Mucosa of descending colon (tissue), 3 donors: ENCODE results near the gene MRPL52. TPM values are rescaled to one million over a fixed set of nuclear protein-coding genes. Genes with fewer than 3 reads are reported as not detected.

Experiments used
- ATAC-seq: fragments of 200-7000 bp; cut with Tn5 transposase; one replicate; pipeline ENCODE4 v1.9.1; 2020; ENCODE audit warnings: mild to moderate bottlenecking, moderate library complexity
- DNase-seq, 3 donors: peaks; one replicate each; pipeline ENCODE4 v3.0.0-alpha.2; 2020
- H3K36me3 ChIP-seq: fragments of 200-600 bp; one replicate; pipeline ENCODE4 v1.8.0; 2021; ENCODE audit warnings: low read depth, mild to moderate bottlenecking
- H3K4me1 ChIP-seq: fragments of 200-600 bp; one replicate; pipeline ENCODE4 v1.8.0; 2021; ENCODE audit warnings: low read depth, mild to moderate bottlenecking
- H3K4me3 ChIP-seq: fragments of 200-600 bp; one replicate; pipeline ENCODE4 v1.8.0; 2021; ENCODE audit warnings: mild to moderate bottlenecking
- H3K9me3 ChIP-seq: fragments of 200-600 bp; one replicate; pipeline ENCODE4 v1.8.0; 2021; ENCODE audit warnings: mild to moderate bottlenecking
- CTCF ChIP-seq: fragments of 200-600 bp; IDR thresholded peaks from one replicate; pipeline ENCODE4 v1.8.0; 2022; ENCODE audit warnings: antibody characterized with exemption, mild to moderate bottlenecking
- intact Hi-C, 2 donors: fragments of 100-400 bp; cut with DNase I in 1 of 2; cut with micrococcal nuclease in 1 of 2; formaldehyde crosslinking; loops; one replicate each; pipeline versions ENCODE4 v1.11.0 to v1.11.1; 2022; cut with DNase I, micrococcal nuclease
- total RNA-seq, 3 donors: library from RNA; stranded (reverse); fragmentation: NEBNext Ultra II Directional in 2 of 3; extraction: Animal tissue kit (Norgen Biotek cat#: 25700) in 2 of 3; gene quantifications; one replicate each; pipeline versions ENCODE4 v1.2.1 to v1.2.4, GENCODE V29; 2021 to 2023
- donor health status: DM: no; HTN: no; CAD: no; lungs with moderate emphysema.
- donor health status: DM: no; HTN: no; CAD: no.
- donor health status: DM: no; HTN: yes; CAD: no.

The MRPL52 gene
- total RNA-seq, 3 donors from 2014 or later = 59.1 to 79.1 (median 64.5) TPM

DNA sequence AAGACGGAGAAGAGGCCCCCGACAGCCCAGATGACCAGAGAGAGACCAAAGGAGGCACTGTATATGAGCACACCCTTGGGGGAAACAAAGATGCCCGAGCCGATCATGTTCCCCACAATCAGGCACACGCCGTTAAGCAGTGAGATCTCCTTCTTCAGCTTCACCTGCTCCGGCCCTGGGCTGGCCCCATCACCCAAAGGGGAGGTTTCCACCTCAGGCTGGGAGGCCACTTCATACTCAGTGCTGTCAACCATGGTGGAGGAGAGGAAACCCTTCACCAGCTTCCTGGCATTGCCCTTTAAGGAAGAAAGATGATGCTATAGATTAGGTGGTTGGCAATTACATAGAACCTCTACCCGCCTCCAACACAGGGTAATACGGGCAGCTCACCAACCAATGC, 16.5 kb upstream of the MRPL52 start:
- TF ChIP-seq CTCF = no peak
- intact Hi-C loops = no loop called here
- no peak overlapping the region for H3K4me3 ChIP-seq

DNA sequence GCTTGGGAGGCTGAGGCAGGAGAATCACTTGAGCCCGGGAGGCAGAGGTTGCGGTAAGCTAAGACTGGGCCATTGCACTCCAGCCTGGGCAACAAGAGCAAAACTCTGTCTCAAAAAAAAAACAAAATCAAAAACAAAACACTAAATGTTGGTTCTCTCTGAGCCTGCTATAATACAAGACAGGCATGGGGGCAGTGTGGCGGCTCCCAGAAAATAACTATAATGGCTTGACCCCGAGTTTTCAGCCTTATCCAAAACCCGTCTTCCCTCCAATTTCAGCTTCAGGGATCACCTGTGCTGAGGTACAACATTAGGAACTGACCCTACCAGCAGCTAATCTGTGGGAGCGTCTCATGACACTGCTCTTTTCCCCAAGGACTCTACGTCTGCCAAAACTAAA, 15.3 kb upstream of the MRPL52 start:
- H3K9me3 ChIP-seq = no peaks in the 10 kb centered on the region
- DNase-seq (no peak), ATAC-seq (no peak)
- no peaks in the 10 kb centered on the region for H3K36me3 ChIP-seq
- no peak overlapping the region for H3K4me3 ChIP-seq
- intact Hi-C loops = no loop called here
- H3K4me1 ChIP-seq = peaks cover 4% of the 10 kb centered on the region
- no peak for TF ChIP-seq CTCF

More for the DNA sequence above, 16.5 kb upstream of the MRPL52 start:
- H3K4me1 ChIP-seq = peaks cover 7% of the 10 kb centered on the region
- no peaks in the 10 kb centered on the region for H3K9me3 ChIP-seq
- H3K36me3 ChIP-seq = no peaks in the 10 kb centered on the region
- ATAC-seq = no peak
- DNase-seq = no peak

DNA sequence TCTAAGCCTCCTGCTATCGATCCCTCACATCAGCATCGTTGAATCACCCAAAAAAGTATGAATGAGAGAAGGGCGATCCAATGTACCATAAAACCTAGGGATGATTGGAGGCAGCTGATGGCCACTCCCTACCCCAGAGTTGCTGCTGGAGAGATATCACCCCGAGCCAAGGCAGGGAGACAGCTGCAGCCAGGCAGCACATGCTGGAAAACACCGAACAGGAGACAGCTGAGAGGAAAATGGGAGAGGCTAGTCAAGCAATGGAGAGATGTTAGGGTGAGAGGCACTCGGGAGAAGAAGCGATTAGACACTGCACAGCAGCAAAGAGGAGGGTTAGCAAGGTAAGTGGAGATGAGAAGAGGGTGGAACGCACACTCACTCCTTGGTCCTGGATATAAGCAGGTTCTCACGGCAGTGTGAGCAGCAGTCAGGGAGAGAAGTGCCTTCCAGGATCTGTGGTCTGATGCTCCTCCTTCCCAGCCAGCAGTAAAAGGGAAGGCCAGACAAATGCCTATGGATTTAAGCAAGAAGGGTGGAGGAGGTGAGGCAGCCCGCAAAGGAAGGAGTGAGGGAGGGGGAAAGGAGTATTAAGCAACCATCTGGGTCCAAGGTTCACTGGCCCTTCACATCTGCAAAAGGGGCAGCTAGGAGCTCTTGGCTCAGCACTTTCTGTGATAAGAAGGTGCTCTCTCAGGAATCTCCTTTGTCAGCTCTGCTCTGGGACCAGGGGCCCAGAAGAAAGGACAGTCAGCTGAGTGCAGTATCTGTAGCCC, 14.6 kb upstream of the MRPL52 start, which contains the start of gene SLC7A7:
Gene SLC7A7 (minus strand): TSS at position 495 of the 773 bp plus-strand sequence. CDS start 2,037 bp downstream, outside the sequence.
- ATAC-seq (peak; percentile 56), DNase-seq (no peak)
- no peak for TF ChIP-seq CTCF
- Histone ChIP-seq H3K4me3 (no peak within 1 kb of the TSS), H3K9me3 (no peaks in the 10 kb centered on the region), H3K4me1 (peaks cover 4% of the 10 kb centered on the region), H3K36me3 (no peaks in the 10 kb centered on the region)
- intact Hi-C loops = no loop called here

DNA sequence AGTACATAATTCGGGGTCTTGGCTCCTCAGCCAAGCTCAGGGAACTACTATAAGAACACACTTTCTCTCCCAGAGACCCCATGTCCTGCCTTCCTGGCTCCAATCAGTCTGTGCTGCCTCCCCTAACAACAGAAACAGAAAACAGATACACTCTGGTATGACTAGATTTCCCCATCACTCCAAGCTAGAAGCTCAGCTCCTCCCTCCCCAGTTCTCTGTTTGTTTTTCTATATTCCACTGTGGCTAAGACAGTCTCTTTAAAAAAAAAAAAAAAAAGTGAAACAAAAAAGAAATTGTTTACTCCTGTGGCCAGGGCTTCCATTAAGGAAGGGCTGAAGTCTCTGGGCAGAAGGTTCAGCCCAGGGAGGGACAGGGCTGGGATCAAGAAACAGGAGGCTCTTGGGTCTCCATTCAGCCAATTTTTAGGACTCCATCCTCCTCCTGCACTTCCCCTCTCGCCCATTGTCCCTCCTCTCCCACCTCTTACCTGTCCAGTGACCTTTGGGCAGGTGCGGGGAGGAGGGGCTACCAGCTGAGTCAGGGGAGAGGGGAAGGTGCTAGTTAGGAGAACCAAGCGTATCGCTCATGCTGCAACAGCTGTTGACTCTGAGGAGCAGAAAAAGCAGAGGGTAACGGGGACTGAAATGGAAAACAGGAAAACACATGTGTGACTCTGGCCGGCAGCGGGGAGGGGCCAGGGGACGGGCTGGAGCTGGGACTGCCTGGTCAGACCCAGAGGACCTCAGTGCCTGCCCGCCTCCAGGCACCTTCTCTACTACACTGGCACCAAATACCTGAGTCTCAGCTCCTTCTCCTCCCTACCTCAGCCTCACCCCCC, 10.3 kb upstream of the MRPL52 start:
- intact Hi-C loops = no loop called here
- Histone ChIP-seq H3K9me3 (no peaks in the 10 kb centered on the region), H3K36me3 (no peaks in the 10 kb centered on the region), H3K4me3 (no peak overlapping the region), H3K4me1 (peaks cover 14% of the 10 kb centered on the region)
- peak; percentile 55 to 68 (median 56) for DNase-seq
- TF ChIP-seq CTCF = no peak
- peak; percentile 19 for ATAC-seq

- ATAC-seq = no peak
- intact Hi-C loops = no loop called here
- H3K4me1 ChIP-seq = peaks cover 11% of the 10 kb centered on the region
- H3K4me3 ChIP-seq = no peak overlapping the region
- no peaks in the 10 kb centered on the region for H3K36me3 ChIP-seq
- TF ChIP-seq CTCF = no peak
- no peak for DNase-seq
- no peaks in the 10 kb centered on the region for H3K9me3 ChIP-seq
These were observed 9.0 kb upstream of the MRPL52 start for GRCh38 chr14:22820731-22821130.
